Vagina (tissue), 2 donors: Measurements from ENCODE around the gene JDP2.

ENCODE experiments used
- POLR2A ChIP-seq, 2 donors: fragments of 450-650 bp; IDR thresholded peaks; one replicate each; pipeline ENCODE4 v1.6.1; 2017; ENCODE audit warnings: antibody characterized with exemption in 2 of 2, mild to moderate bottlenecking in 2 of 2, moderate library complexity in 2 of 2
- POLR2AphosphoS5 ChIP-seq, 2 donors: sonication (generic); formaldehyde crosslinking; IDR thresholded peaks; one replicate each; pipeline ENCODE4 v1.9.0; 2017; ENCODE audit warnings: antibody characterized with exemption in 2 of 2, mild to moderate bottlenecking in 2 of 2, low read depth in 1 of 2; ENCODE audit not compliant: insufficient read depth in 1 of 2
- TF ChIP-seq, protein P1 (sequence below), 3 experiments: fragments of 450-650 bp in 2 of 3; fragments of 200-600 bp in 1 of 3; sonication (generic) in 1 of 3; IDR thresholded peaks; one replicate each; pipeline ENCODE4 v1.5.1; 2017 to 2019; ENCODE audit warnings: antibody characterized with exemption in 3 of 3, mild to moderate bottlenecking in 2 of 3, moderate library complexity in 2 of 3

DNA sequence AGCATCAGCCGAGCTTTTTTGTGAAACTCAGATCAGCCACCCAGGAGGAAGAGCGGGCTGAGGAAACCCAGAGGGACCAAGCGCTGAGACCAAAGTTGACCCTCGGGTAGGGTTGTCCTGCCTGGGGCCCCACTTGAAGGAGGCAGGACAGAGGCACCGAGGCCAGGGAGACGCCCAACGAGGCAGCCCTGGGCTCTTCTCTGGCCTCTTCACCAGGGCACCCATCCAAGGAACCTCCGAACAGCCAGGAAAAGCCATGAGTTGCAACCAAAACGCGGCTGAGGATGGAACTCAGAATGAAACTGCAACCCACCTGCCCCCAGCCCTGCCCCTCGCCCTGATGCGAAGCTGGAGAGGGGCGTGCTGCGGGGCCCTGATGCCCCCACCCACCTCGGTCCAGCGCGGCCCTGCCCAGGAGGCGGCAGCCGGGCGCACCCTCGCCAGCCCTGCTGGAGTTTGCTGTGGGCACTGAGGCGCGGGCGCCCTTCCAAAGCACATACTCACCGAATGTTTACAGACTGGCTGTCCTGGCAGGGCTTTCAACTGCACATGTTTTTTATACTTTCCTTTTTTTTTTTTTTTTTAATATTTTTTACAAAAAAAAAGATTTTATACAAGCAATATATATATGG, 41.9 kb downstream of the JDP2 start:
- TF ChIP-seq POLR2A (IDR thresholded peaks at IDR 0.05) (no peak), POLR2AphosphoS5 (IDR thresholded peaks at IDR 0.05; ENCODE audit: insufficient read depth in 1 of 2, low read depth in 1 of 2) (no peak)
- TF ChIP-seq, protein P1, sequence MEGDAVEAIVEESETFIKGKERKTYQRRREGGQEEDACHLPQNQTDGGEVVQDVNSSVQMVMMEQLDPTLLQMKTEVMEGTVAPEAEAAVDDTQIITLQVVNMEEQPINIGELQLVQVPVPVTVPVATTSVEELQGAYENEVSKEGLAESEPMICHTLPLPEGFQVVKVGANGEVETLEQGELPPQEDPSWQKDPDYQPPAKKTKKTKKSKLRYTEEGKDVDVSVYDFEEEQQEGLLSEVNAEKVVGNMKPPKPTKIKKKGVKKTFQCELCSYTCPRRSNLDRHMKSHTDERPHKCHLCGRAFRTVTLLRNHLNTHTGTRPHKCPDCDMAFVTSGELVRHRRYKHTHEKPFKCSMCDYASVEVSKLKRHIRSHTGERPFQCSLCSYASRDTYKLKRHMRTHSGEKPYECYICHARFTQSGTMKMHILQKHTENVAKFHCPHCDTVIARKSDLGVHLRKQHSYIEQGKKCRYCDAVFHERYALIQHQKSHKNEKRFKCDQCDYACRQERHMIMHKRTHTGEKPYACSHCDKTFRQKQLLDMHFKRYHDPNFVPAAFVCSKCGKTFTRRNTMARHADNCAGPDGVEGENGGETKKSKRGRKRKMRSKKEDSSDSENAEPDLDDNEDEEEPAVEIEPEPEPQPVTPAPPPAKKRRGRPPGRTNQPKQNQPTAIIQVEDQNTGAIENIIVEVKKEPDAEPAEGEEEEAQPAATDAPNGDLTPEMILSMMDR (IDR thresholded peaks at IDR 0.05): no peak
